ENCODE data around the gene DLGAP1.

DNA sequence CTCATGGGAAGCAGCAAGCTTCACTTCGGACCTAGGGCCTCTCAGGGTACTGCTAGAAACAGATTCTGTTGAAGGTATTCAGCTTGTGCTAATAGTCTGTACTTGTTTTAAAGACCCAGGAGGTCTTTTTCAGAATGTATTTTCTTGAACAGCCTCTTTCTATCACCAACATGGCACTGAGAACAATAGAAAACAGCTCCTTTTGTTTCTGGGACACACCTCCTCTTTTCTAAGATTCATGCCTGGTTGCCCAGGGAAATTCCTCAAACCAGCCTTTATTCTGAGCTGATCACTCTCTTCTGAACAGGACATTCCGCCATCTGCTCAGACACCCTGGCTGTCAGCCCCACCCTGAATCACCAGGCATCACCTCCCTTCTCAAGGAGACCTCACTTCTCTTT is 615.5 kb downstream of the DLGAP1 start:
- TF ChIP-seq, protein P1, sequence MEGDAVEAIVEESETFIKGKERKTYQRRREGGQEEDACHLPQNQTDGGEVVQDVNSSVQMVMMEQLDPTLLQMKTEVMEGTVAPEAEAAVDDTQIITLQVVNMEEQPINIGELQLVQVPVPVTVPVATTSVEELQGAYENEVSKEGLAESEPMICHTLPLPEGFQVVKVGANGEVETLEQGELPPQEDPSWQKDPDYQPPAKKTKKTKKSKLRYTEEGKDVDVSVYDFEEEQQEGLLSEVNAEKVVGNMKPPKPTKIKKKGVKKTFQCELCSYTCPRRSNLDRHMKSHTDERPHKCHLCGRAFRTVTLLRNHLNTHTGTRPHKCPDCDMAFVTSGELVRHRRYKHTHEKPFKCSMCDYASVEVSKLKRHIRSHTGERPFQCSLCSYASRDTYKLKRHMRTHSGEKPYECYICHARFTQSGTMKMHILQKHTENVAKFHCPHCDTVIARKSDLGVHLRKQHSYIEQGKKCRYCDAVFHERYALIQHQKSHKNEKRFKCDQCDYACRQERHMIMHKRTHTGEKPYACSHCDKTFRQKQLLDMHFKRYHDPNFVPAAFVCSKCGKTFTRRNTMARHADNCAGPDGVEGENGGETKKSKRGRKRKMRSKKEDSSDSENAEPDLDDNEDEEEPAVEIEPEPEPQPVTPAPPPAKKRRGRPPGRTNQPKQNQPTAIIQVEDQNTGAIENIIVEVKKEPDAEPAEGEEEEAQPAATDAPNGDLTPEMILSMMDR (IDR thresholded peaks at IDR 0.05; ENCODE audit: low read depth, low read length): no peak
- TF ChIP-seq EZH2phosphoT487 (IDR thresholded peaks at IDR 0.05; ENCODE audit: low read depth): no peak
